Fibroblast of the aortic adventitia (primary cell): Measurements from ENCODE around the gene HTRA1. TPM values are rescaled to one million over a fixed set of nuclear protein-coding genes. Genes with fewer than 3 reads are reported as not detected.

Source experiments
- DNase-seq: peaks from one replicate; pipeline ENCODE4 v3.0.0-alpha.2; 2010; ENCODE audit warnings: low read depth
- H3K4me3 ChIP-seq: 2 replicates; pipeline ENCODE4 v1.5.1; 2011; ENCODE audit warnings: low read depth, mild to moderate bottlenecking, control low read depth, low read length, moderate library complexity
- total RNA-seq: library from RNA; depleted of rRNA; stranded (reverse); fragments of >200 nt; gene quantifications from 2 replicates; pipeline ENCODE4 v1.2.3, GENCODE V29; 2012; ENCODE audit warnings: low replicate concordance
- TF ChIP-seq, protein P1 (sequence below): IDR thresholded peaks from 2 replicates; pipeline ENCODE4 v1.5.1; 2011; ENCODE audit warnings: mild to moderate bottlenecking, low read length, control low read depth, inconsistent platforms; ENCODE audit not compliant: insufficient read depth

HTRA1 gene
- total RNA-seq, 1 donor, result 156 TPM

DNA sequence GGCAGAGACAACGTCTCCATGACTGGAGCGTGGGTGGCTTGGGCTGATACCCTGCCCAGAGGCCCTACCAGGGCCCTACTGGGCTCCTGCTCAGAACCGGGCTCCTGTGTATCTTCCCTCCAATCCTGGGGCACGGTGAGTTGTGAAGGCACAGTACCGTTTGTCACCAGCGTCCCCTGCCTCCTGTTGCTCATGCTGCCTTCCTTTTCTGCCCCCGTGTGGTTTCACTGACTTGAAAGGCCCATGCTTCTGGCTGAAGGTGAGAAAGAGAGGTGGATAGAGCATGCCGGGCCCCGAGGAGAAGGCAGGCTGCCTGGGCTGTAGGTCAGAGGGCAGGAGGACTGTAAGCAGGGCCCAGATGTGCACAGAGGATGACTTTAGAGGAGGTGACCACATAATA is 90.1 kb downstream of the HTRA1 start:
- no peak overlapping the region for H3K4me3 ChIP-seq
- no peak for DNase-seq
- TF ChIP-seq, protein P1, sequence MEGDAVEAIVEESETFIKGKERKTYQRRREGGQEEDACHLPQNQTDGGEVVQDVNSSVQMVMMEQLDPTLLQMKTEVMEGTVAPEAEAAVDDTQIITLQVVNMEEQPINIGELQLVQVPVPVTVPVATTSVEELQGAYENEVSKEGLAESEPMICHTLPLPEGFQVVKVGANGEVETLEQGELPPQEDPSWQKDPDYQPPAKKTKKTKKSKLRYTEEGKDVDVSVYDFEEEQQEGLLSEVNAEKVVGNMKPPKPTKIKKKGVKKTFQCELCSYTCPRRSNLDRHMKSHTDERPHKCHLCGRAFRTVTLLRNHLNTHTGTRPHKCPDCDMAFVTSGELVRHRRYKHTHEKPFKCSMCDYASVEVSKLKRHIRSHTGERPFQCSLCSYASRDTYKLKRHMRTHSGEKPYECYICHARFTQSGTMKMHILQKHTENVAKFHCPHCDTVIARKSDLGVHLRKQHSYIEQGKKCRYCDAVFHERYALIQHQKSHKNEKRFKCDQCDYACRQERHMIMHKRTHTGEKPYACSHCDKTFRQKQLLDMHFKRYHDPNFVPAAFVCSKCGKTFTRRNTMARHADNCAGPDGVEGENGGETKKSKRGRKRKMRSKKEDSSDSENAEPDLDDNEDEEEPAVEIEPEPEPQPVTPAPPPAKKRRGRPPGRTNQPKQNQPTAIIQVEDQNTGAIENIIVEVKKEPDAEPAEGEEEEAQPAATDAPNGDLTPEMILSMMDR, result no peak

DNA sequence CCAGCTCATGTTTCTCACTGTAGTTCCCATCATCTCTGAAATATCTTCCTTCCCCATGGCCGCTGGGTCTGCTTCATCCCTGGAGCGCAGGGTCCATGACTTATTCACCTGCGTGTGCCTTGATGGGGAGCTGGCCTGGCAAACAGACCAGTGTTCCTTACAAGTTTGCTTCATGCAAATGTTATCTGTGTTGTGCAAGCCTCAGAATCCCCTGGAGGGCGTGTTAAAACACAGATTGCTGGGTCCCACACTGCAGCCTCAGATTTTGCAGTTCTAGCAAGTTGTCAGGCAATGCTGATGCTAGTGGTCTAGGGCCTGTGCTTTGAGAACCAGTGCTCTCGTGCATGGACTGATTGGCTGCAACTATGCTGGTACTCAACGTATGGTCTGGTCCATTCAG is 92.0 kb downstream of the HTRA1 start:
- no peak overlapping the region for H3K4me3 ChIP-seq
- DNase-seq, result no peak
- TF ChIP-seq, protein P1, result no peak

DNA sequence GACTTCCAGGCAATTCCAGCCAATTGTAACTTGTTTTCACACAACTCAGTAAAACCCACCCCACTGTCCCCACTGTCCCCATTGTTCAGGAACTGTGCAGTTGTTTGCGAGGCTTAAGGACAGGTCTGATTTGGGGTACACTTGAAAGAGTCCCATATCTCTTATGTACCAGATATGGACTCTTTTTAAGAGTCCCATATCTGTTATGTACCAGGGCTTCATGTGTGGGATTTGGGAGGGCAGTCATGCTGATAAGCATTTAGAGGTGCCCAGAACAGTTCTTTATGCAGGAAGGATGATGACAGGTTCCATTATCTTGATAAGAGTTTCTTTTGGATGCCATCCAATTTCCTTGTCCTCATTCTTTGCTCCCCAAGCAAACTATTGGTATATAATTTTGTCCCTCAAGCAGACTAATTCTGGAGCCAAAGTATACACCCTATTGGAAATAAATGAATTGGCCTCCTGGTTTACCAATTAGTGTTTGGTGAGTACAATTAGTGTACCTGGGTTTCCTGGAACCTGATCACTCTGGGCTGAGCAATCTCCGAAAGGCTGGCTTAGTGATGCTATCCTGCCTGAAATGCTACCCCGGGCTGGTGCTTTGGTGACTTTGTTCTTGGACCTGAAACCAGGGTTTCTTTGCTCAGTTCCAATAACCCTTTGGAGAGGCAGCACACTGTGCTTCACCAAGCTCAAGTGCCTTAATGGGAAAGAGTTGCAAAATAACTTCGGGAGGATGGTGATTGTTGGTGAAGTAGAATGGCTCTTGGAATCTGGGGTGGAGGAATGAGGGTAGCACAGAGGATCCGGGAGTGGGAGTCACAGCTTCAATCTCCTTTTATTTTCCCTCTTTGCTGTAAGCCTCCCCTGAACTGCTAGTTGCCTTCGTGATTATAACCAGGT is 93.0 kb downstream of the HTRA1 start:
- no peak overlapping the region for H3K4me3 ChIP-seq
- TF ChIP-seq, protein P1, result no peak
- DNase-seq, result no peak

DNA sequence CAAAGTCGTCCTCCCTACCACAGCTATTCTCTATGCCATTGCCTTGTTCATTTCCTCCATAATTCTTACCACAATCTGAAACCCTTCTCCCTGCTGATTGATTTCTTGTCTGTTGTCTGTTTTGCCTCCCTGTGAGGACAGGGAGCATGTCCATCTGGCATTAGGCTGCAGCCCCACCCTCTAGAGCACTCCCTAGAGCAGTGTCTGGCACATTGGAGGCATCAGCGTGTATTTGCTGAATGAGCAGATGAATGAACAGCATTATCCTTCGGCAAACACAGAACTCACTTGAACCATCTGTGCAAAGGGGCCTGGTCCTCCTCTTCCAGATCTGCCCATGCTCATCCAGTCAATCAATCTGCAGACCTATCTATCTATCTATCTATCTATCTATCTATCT is 94.1 kb downstream of the HTRA1 start:
- H3K4me3 ChIP-seq, result no peak overlapping the region
- TF ChIP-seq, protein P1, result no peak
- DNase-seq, result no peak

DNA sequence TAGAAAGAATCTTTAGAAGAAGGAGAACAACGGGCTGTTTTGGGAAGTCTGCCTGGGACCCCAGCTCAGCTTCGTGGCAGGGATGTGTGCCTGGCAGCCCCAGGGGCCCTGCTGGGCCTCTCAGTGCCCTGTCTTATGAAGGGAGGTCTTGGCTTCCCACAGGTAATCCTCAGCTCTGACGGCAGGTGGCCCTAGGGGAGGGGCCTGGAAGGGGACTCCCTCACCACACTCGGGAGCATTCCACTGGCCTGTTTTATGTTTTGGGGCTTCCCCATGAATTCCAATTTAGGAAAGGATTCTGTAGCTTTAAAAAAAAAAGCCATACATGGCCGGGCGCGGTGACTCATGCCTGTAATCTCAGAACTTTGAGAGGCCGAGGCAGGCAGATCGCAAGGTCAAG is 96.2 kb downstream of the HTRA1 start:
- TF ChIP-seq, protein P1, result no peak
- DNase-seq, result no peak

DNA sequence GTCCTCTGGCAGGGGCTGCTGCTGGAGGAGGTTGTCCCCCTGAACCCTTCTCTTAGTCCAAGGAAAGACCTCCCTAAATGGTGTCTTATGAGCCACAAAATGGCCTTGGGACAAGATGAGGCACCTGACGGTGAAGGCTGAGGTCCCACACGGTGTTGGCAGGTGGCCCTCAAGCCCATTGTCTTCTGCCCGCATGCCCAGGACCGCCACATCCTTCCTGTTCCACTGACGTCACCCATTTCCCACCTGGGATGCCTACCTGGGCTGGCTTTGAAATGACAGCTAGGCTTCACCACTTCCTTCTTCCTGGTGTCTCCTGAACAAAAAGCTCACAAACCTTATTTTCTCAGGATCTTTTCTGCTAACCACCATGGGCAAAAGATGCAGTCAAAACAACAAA is 97.1 kb downstream of the HTRA1 start:
- DNase-seq, result no peak

More for the DNA sequence above, 96.2 kb downstream of the HTRA1 start:
- H3K4me3 ChIP-seq, result no peak overlapping the region

More for the DNA sequence above, 97.1 kb downstream of the HTRA1 start:
- TF ChIP-seq, protein P1, result no peak
- no peak overlapping the region for H3K4me3 ChIP-seq
